ENCODE measurements around the gene PPP1R2. TPM values are rescaled to one million over a fixed set of nuclear protein-coding genes. Genes with fewer than 3 reads are reported as not detected.
"Not testable (repeated sequence)": the region's sequence is repeated elsewhere in the genome, so short reads cannot be mapped to it uniquely, and the experiment has no call there.

PPP1R2 gene
- polyA plus RNA-seq, 1 donor from 2014 or later: 113 TPM

GRCh38 chr3:195591220-195591619, 48.1 kb upstream of the PPP1R2 start:
- H3K9me3 ChIP-seq (ENCODE audit: low read length): no peaks in the 10 kb centered on the region
- no peak overlapping the region for H3K9ac ChIP-seq (ENCODE audit: low read length)
- no peaks in the 10 kb centered on the region for H3K27me3 ChIP-seq (ENCODE audit: insufficient read depth, low read depth, low read length)
- H2AFZ ChIP-seq (ENCODE audit: low read depth, low read length): no peak overlapping the region
- H3K9me2 ChIP-seq (ENCODE audit: insufficient read depth, low read length): no peaks in the 10 kb centered on the region
- H3F3A ChIP-seq (ENCODE audit: insufficient read depth, low read length, poor library complexity, severe bottlenecking): no peaks in the 10 kb centered on the region
- H4K20me1 ChIP-seq (ENCODE audit: insufficient read depth): no peaks in the 10 kb centered on the region
- H3K27ac ChIP-seq (ENCODE audit: low read length): no peak overlapping the region
- H3K4me3 ChIP-seq (ENCODE audit: low read length): no peak overlapping the region
- no peak for TF ChIP-seq MXI1 (conservative IDR thresholded peaks at IDR 0.05; ENCODE audit: poor library complexity, severe bottlenecking)
- TF ChIP-seq EP300 (conservative IDR thresholded peaks at IDR 0.05; ENCODE audit: poor library complexity, severe bottlenecking): no peak
- no peak for TF ChIP-seq POLR2AphosphoS5 (IDR thresholded peaks at IDR 0.05)
- no peak for TF ChIP-seq RAD21 (conservative IDR thresholded peaks at IDR 0.05)
- TF ChIP-seq SMC3 (conservative IDR thresholded peaks at IDR 0.05; ENCODE audit: poor library complexity): no peak
- no peak for TF ChIP-seq EZH2 (IDR thresholded peaks at IDR 0.05; ENCODE audit: borderline replicate concordance, insufficient read depth, low read length, poor library complexity, severe bottlenecking)
- TF ChIP-seq, protein P1, sequence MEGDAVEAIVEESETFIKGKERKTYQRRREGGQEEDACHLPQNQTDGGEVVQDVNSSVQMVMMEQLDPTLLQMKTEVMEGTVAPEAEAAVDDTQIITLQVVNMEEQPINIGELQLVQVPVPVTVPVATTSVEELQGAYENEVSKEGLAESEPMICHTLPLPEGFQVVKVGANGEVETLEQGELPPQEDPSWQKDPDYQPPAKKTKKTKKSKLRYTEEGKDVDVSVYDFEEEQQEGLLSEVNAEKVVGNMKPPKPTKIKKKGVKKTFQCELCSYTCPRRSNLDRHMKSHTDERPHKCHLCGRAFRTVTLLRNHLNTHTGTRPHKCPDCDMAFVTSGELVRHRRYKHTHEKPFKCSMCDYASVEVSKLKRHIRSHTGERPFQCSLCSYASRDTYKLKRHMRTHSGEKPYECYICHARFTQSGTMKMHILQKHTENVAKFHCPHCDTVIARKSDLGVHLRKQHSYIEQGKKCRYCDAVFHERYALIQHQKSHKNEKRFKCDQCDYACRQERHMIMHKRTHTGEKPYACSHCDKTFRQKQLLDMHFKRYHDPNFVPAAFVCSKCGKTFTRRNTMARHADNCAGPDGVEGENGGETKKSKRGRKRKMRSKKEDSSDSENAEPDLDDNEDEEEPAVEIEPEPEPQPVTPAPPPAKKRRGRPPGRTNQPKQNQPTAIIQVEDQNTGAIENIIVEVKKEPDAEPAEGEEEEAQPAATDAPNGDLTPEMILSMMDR (IDR thresholded peaks at IDR 0.05; ENCODE audit: poor library complexity, severe bottlenecking): no peak
- TF ChIP-seq, protein P2, sequence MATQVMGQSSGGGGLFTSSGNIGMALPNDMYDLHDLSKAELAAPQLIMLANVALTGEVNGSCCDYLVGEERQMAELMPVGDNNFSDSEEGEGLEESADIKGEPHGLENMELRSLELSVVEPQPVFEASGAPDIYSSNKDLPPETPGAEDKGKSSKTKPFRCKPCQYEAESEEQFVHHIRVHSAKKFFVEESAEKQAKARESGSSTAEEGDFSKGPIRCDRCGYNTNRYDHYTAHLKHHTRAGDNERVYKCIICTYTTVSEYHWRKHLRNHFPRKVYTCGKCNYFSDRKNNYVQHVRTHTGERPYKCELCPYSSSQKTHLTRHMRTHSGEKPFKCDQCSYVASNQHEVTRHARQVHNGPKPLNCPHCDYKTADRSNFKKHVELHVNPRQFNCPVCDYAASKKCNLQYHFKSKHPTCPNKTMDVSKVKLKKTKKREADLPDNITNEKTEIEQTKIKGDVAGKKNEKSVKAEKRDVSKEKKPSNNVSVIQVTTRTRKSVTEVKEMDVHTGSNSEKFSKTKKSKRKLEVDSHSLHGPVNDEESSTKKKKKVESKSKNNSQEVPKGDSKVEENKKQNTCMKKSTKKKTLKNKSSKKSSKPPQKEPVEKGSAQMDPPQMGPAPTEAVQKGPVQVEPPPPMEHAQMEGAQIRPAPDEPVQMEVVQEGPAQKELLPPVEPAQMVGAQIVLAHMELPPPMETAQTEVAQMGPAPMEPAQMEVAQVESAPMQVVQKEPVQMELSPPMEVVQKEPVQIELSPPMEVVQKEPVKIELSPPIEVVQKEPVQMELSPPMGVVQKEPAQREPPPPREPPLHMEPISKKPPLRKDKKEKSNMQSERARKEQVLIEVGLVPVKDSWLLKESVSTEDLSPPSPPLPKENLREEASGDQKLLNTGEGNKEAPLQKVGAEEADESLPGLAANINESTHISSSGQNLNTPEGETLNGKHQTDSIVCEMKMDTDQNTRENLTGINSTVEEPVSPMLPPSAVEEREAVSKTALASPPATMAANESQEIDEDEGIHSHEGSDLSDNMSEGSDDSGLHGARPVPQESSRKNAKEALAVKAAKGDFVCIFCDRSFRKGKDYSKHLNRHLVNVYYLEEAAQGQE (IDR thresholded peaks at IDR 0.05; ENCODE audit: borderline replicate concordance): no peak
- no peak for TF ChIP-seq TAF1 (IDR thresholded peaks at IDR 0.05; ENCODE audit: low read depth)
- no peaks in the 10 kb centered on the region for H3K36me3 ChIP-seq (ENCODE audit: insufficient read depth, low read length)
- no peaks in the 10 kb centered on the region for H3K79me2 ChIP-seq (replicated peaks; ENCODE audit: insufficient read depth, low read length)
- no peak overlapping the region for H3K4me2 ChIP-seq (ENCODE audit: low read length)

DNA sequence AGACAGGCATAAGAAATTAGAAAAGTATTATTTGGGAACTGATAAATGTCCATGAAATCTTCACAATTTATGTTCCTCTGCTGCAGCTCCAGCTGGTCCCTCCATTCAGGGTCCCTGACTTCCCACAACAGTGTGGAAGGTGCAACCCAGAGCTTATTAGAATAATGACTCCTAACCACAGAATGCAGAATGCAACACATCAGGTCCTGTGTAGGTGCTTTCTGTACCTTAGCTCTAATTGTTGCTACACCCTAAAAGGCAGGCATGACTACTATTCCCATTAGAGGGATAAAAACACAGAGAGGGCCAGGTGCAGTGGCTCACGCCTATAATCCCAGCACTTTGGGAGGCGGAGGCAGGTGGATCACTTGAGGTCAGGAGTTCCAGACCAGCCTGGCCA, 47.3 kb upstream of the PPP1R2 start:
- H4K20me1 ChIP-seq (ENCODE audit: insufficient read depth); H3K9me3 ChIP-seq (ENCODE audit: low read length); H2AFZ ChIP-seq (ENCODE audit: low read depth, low read length); H3F3A ChIP-seq (ENCODE audit: insufficient read depth, low read length, poor library complexity, severe bottlenecking); H3K36me3 ChIP-seq (ENCODE audit: insufficient read depth, low read length); H3K4me3 ChIP-seq (ENCODE audit: low read length); H3K9ac ChIP-seq (ENCODE audit: low read length); H3K4me2 ChIP-seq (ENCODE audit: low read length); H3K27ac ChIP-seq (ENCODE audit: low read length); H3K79me2 ChIP-seq (replicated peaks; ENCODE audit: insufficient read depth, low read length); H3K9me2 ChIP-seq (ENCODE audit: insufficient read depth, low read length); H3K27me3 ChIP-seq (ENCODE audit: insufficient read depth, low read depth, low read length): not testable (repeated sequence)

- H3K79me2 ChIP-seq (replicated peaks; ENCODE audit: insufficient read depth, low read length); H3K4me2 ChIP-seq (ENCODE audit: low read length); H3F3A ChIP-seq (ENCODE audit: insufficient read depth, low read length, poor library complexity, severe bottlenecking); H4K20me1 ChIP-seq (ENCODE audit: insufficient read depth); H3K27ac ChIP-seq (ENCODE audit: low read length); H3K9me3 ChIP-seq (ENCODE audit: low read length); H3K4me3 ChIP-seq (ENCODE audit: low read length); H3K36me3 ChIP-seq (ENCODE audit: insufficient read depth, low read length); H2AFZ ChIP-seq (ENCODE audit: low read depth, low read length); H3K9me2 ChIP-seq (ENCODE audit: insufficient read depth, low read length); H3K27me3 ChIP-seq (ENCODE audit: insufficient read depth, low read depth, low read length); H3K9ac ChIP-seq (ENCODE audit: low read length): not testable (repeated sequence)
These were observed 46.7 kb upstream of the PPP1R2 start for GRCh38 chr3:195589796-195590195.
